Measurements from ENCODE around the gene PTPN21. TPM values are rescaled to one million over a fixed set of nuclear protein-coding genes. Genes with fewer than 3 reads are reported as not detected.

Gene PTPN21
- total and polyA plus RNA-seq, 8 donors, result 5.0 to 13.6 (median 10.5) TPM

GRCh38 chr14:88502740-88503139 is 52.1 kb downstream of the PTPN21 start:
- no peak for TF ChIP-seq CTCF (IDR thresholded peaks at IDR 0.05)
- Histone ChIP-seq H3K27ac (no peak overlapping the region), H3K4me1 (no peaks in the 10 kb centered on the region), H3K27me3 (no peaks in the 10 kb centered on the region), H3K4me3 (no peak overlapping the region), H3K36me3 (peaks cover 0 to 13% (median 3%) of the 10 kb centered on the region in 3 donors), H3K9me3 (no peaks in the 10 kb centered on the region)
- FAIRE-seq, result no peak
- 87 to 90% methylated on average over 4 of the region's 4 CpGs for WGBS, 2 donors
- no peak for ATAC-seq
- no peak for DNase-seq
- intact Hi-C loops (cut with DNase I), result no loop called here

GRCh38 chr14:88500611-88501010 is 54.2 kb downstream of the PTPN21 start:
- intact Hi-C loops (cut with DNase I), result no loop called here
- no peak overlapping the region for H3K4me3 ChIP-seq
- H3K4me1 ChIP-seq, result no peaks in the 10 kb centered on the region
- no peak for TF ChIP-seq CTCF (IDR thresholded peaks at IDR 0.05)
- no peak for FAIRE-seq
- H3K36me3 ChIP-seq, result peaks cover 0 to 8% (median 6%) of the 10 kb centered on the region in 3 donors
- no peak for ATAC-seq
- no peak overlapping the region for H3K27ac ChIP-seq
- WGBS, 2 donors, result 97 to 98% methylated on average over 2 of the region's 2 CpGs
- H3K27me3 ChIP-seq, result no peaks in the 10 kb centered on the region
- H3K9me3 ChIP-seq, result no peaks in the 10 kb centered on the region
- DNase-seq, result no peak

GRCh38 chr14:88499225-88499624 is 55.6 kb downstream of the PTPN21 start:
- Histone ChIP-seq H3K27ac (no peak overlapping the region), H3K36me3 (peaks cover 0 to 7% (median 6%) of the 10 kb centered on the region in 3 donors), H3K27me3 (no peaks in the 10 kb centered on the region), H3K4me3 (no peak overlapping the region), H3K4me1 (no peaks in the 10 kb centered on the region), H3K9me3 (no peaks in the 10 kb centered on the region)
- DNase-seq (no peak), ATAC-seq (no peak), FAIRE-seq (no peak)
- WGBS, 2 donors, result 90 to 93% methylated on average over 6 of the region's 6 CpGs
- intact Hi-C loops (cut with DNase I), result loop anchor here in 1 of 3 donors (10.0 kb wide), 1 partner anchor 56 kb away; the partner anchor contains the start of gene PTPN21
- TF ChIP-seq CTCF (IDR thresholded peaks at IDR 0.05), result no peak

DNA sequence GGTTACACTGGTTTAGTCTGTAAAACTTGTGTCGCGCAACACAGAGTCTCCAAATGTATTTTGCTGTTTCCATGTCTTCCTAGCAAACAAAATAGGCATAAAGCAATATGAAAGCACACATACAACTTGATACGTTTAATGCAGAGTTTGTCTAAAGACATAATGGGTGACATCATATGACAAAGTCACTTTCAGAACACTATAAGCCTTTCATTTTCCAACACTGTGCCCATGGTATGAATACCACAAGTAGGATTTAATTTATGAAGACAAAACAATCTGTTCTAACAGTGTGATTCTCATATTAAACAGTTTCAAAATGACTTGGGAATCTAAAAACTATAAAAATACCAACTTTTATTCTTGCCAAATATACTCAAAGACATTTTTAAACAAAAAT is 58.4 kb downstream of the PTPN21 start:
- no peak for FAIRE-seq
- ATAC-seq, result no peak
- Histone ChIP-seq H3K4me1 (no peaks in the 10 kb centered on the region), H3K9me3 (no peaks in the 10 kb centered on the region), H3K27me3 (no peaks in the 10 kb centered on the region), H3K36me3 (peaks cover 0 to 4% (median 3%) of the 10 kb centered on the region in 3 donors), H3K27ac (no peak overlapping the region), H3K4me3 (no peak overlapping the region)
- WGBS, 2 donors, result 91 to 95% methylated on average over 3 of the region's 3 CpGs
- TF ChIP-seq CTCF (IDR thresholded peaks at IDR 0.05), result no peak
- intact Hi-C loops (cut with DNase I), result loop anchor here in 1 of 3 donors (10.0 kb wide), 1 partner anchor 58 kb away; the partner anchor contains the start of gene PTPN21
- DNase-seq, result no peak

DNA sequence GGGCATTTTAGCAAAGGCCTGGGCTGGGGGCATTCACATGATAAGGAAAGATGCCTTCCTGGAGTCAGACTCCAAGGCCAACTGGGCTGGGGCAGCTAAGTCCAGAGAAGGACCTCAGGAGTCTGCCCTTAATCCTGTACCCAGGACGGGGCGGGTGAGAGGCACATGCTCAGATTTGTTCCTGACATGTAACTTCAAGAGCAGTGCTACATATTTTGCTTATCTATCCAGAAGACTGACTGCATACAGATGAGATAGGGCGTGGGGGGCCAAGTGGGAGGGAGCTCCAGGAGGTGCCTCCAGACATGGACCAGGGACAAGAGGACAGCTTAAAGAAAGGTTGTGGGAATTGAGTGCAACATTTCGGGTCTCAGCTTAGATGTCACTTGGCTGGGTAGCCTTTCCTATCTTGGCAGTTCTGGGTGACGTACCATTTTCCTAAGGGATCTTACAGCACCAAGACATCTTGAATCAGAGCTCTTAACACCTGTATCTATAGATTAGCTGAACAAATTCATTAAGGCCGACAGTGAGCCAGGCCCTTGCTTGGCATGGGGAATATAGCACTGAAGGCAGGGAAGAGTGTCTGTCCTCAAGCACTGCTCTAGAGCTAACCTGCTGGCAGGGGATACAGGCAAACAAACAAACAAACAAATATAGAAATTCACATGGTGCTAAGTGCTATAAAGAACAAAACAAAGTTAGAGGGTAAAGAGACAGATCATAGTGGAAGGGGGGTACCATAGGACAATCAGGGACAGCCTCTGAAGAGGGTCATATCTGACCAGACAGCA is 61.2 kb downstream of the PTPN21 start:
- intact Hi-C loops (cut with DNase I), result loop anchor here in 2 of 3 donors (5.0 to 10.0 kb wide), 2 partner anchors 61 to 64 kb away; partner anchors contain the start of gene PTPN21 (in 2 of the 2)
- 81 to 84% methylated on average over 6 of the region's 6 CpGs for WGBS, 2 donors
- H3K4me1 ChIP-seq, result no peaks in the 10 kb centered on the region
- H3K9me3 ChIP-seq, result no peaks in the 10 kb centered on the region
- H3K4me3 ChIP-seq, result no peak overlapping the region
- H3K27ac ChIP-seq, result no peak overlapping the region
- H3K27me3 ChIP-seq, result no peaks in the 10 kb centered on the region
- peaks cover 0 to 3% (median 3%) of the 10 kb centered on the region in 3 donors for H3K36me3 ChIP-seq
- no peak for TF ChIP-seq CTCF (IDR thresholded peaks at IDR 0.05)
- no peak for DNase-seq
- FAIRE-seq, result no peak
- ATAC-seq, result no peak
